ENCODE data around the gene USP20. TPM values are rescaled to one million over a fixed set of nuclear protein-coding genes. Genes with fewer than 3 reads are reported as not detected.

The USP20 gene
- total RNA-seq, 2 experiments from 2014 or later, result 14.4 to 24.1 TPM

DNA sequence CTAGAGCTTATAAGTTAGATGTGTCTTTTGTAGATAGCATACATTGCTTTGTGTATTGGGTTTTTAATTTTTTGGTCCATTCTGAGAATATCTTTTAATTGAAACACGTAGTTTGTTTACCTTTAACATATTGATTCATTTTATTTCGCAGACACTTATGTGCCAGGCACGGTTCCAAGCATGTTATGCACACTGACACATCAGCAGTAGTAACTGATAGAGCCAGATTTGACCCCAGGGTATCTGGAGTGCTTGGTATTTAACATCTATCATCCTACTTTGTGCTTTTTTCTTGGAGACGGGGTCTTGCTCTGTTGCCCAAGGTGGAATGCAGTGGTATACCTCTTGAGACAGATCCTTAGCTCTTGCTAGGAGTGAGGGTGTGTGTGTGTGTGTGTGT, 71.9 kb downstream of the USP20 start:
- Histone ChIP-seq H3K9me3 (ENCODE audit: low read length) (no peaks in the 10 kb centered on the region), H3K4me1 (ENCODE audit: insufficient read depth, low read length, poor library complexity, severe bottlenecking) (no peaks in the 10 kb centered on the region), H3K4me3 (ENCODE audit: low read depth, low read length, poor library complexity, severe bottlenecking) (no peak overlapping the region), H4K20me1 (ENCODE audit: insufficient read depth, low read length) (no peaks in the 10 kb centered on the region; the same call in 1 of the 2 replicates), H3K27ac (ENCODE audit: low read depth, low read length, poor library complexity, severe bottlenecking) (no peak overlapping the region), H3K36me3 (ENCODE audit: insufficient read depth, low read length) (peaks cover 87% of the 10 kb centered on the region), H3K9me2 (ENCODE audit: insufficient read depth, low read length) (no peaks in the 10 kb centered on the region), H3K4me2 (ENCODE audit: low read length) (no peak overlapping the region), H3K79me2 (ENCODE audit: insufficient read depth, low read depth, low read length) (no peaks in the 10 kb centered on the region), H2AFZ (ENCODE audit: low read length) (no peak overlapping the region)
- intact Hi-C loops (cut with micrococcal nuclease; ENCODE audit: unreplicated experiment), result no loop called here
- TF ChIP-seq, protein P1, sequence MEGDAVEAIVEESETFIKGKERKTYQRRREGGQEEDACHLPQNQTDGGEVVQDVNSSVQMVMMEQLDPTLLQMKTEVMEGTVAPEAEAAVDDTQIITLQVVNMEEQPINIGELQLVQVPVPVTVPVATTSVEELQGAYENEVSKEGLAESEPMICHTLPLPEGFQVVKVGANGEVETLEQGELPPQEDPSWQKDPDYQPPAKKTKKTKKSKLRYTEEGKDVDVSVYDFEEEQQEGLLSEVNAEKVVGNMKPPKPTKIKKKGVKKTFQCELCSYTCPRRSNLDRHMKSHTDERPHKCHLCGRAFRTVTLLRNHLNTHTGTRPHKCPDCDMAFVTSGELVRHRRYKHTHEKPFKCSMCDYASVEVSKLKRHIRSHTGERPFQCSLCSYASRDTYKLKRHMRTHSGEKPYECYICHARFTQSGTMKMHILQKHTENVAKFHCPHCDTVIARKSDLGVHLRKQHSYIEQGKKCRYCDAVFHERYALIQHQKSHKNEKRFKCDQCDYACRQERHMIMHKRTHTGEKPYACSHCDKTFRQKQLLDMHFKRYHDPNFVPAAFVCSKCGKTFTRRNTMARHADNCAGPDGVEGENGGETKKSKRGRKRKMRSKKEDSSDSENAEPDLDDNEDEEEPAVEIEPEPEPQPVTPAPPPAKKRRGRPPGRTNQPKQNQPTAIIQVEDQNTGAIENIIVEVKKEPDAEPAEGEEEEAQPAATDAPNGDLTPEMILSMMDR (conservative IDR thresholded peaks at IDR 0.05; ENCODE audit: low read length), result no peak
- no peak for TF ChIP-seq EZH2phosphoT487 (IDR thresholded peaks at IDR 0.05; ENCODE audit: borderline replicate concordance, low read depth, low read length)
- BruUV-seq (replicated peaks), result no TSS peak
- ChIA-PET POLR2A (interaction anchor here (0.7 to 1.1 kb wide), 2 partner anchors 9 to 256 kb away, joined by 3 read pairs; no protein-coding TSS in a partner anchor), CTCF (ENCODE audit: unreplicated experiment) (interaction anchor here (0.5 to 0.6 kb wide), 2 partner anchors 22 to 1011 kb away, joined by 3 to 5 read pairs; no protein-coding TSS in a partner anchor)
- DNase-seq (ENCODE audit: low spot score), result no peak

- no peak for TF ChIP-seq EZH2phosphoT487 (IDR thresholded peaks at IDR 0.05; ENCODE audit: borderline replicate concordance, low read depth, low read length)
- TF ChIP-seq, protein P1 (conservative IDR thresholded peaks at IDR 0.05; ENCODE audit: low read length), result no peak
- Histone ChIP-seq H3K79me2 (ENCODE audit: insufficient read depth, low read depth, low read length) (no peaks in the 10 kb centered on the region), H3K4me1 (ENCODE audit: insufficient read depth, low read length, poor library complexity, severe bottlenecking) (no peaks in the 10 kb centered on the region), H3K9me3 (ENCODE audit: low read length) (no peaks in the 10 kb centered on the region), H3K9me2 (ENCODE audit: insufficient read depth, low read length) (no peaks in the 10 kb centered on the region), H3K4me3 (ENCODE audit: low read depth, low read length, poor library complexity, severe bottlenecking) (no peak overlapping the region), H3K4me2 (ENCODE audit: low read length) (no peak overlapping the region), H2AFZ (ENCODE audit: low read length) (no peak overlapping the region), H3K36me3 (ENCODE audit: insufficient read depth, low read length) (peaks cover 82% of the 10 kb centered on the region), H4K20me1 (ENCODE audit: insufficient read depth, low read length) (no peaks in the 10 kb centered on the region), H3K27ac (ENCODE audit: low read depth, low read length, poor library complexity, severe bottlenecking) (no peak overlapping the region)
- intact Hi-C loops (cut with micrococcal nuclease; ENCODE audit: unreplicated experiment), result no loop called here
- DNase-seq (ENCODE audit: low spot score), result no peak
- BruUV-seq (replicated peaks), result no TSS peak
- ChIA-PET POLR2A (no interaction called here), CTCF (ENCODE audit: unreplicated experiment) (no interaction called here)
Observed at GRCh38 chr9:129908906-129909305, 73.6 kb downstream of the USP20 start.

GRCh38 chr9:129909851-129910250, 74.6 kb downstream of the USP20 start:
- DNase-seq (ENCODE audit: low spot score), result no peak
- H3K4me1 ChIP-seq (ENCODE audit: insufficient read depth, low read length, poor library complexity, severe bottlenecking), result no peaks in the 10 kb centered on the region
- no peak overlapping the region for H3K4me2 ChIP-seq (ENCODE audit: low read length)
- no peaks in the 10 kb centered on the region for H4K20me1 ChIP-seq (ENCODE audit: insufficient read depth, low read length)
- H3K9me3 ChIP-seq (ENCODE audit: low read length), result no peaks in the 10 kb centered on the region
- H2AFZ ChIP-seq (ENCODE audit: low read length), result no peak overlapping the region
- POLR2A ChIA-PET, result no interaction called here
- H3K27ac ChIP-seq (ENCODE audit: low read depth, low read length, poor library complexity, severe bottlenecking), result no peak overlapping the region
- no peak overlapping the region for H3K4me3 ChIP-seq (ENCODE audit: low read depth, low read length, poor library complexity, severe bottlenecking)
- H3K9me2 ChIP-seq (ENCODE audit: insufficient read depth, low read length), result no peaks in the 10 kb centered on the region
- peaks cover 79% of the 10 kb centered on the region for H3K36me3 ChIP-seq (ENCODE audit: insufficient read depth, low read length)
- no TSS peak for BruUV-seq (replicated peaks)
- H3K79me2 ChIP-seq (ENCODE audit: insufficient read depth, low read depth, low read length), result no peaks in the 10 kb centered on the region
- TF ChIP-seq, protein P1 (conservative IDR thresholded peaks at IDR 0.05; ENCODE audit: low read length), result no peak
- TF ChIP-seq EZH2phosphoT487 (IDR thresholded peaks at IDR 0.05; ENCODE audit: borderline replicate concordance, low read depth, low read length), result no peak
- intact Hi-C loops (cut with micrococcal nuclease; ENCODE audit: unreplicated experiment), result no loop called here
- CTCF ChIA-PET (ENCODE audit: unreplicated experiment), result no interaction called here

Data from OCI-LY7 (cell line).